Heart right ventricle (tissue), 16 donors: ENCODE results near the gene ILKAP. TPM values are rescaled to one million over a fixed set of nuclear protein-coding genes. Genes with fewer than 3 reads are reported as not detected.

ENCODE experiments used
- ATAC-seq, 8 donors: fragments of 200-7000 bp; cut with Tn5 transposase; one replicate each; pipeline ENCODE4 v1.9.1; 2020; ENCODE audit warnings: mild to moderate bottlenecking in 8 of 8, moderate library complexity in 8 of 8, moderate number of reproducible peaks in 1 of 8
- DNase-seq, 2 donors: peaks; one replicate each; pipeline ENCODE4 v3.0.0-alpha.2; 2020
- H3K27ac ChIP-seq, 10 donors: fragments of 200-600 bp; sonication (generic) in 2 of 10; one replicate each; pipeline versions ENCODE4 v1.5.0 to v1.8.0; 2020 to 2022; ENCODE audit warnings: mild to moderate bottlenecking in 3 of 10
- H3K27me3 ChIP-seq, 7 donors: fragments of 200-600 bp; one replicate each; pipeline ENCODE4 v1.8.0; 2021 to 2022; ENCODE audit warnings: mild to moderate bottlenecking in 2 of 7
- H3K36me3 ChIP-seq, 9 donors: fragments of 200-600 bp; sonication (generic) in 1 of 9; one replicate each; pipeline versions ENCODE4 v1.5.0 to v1.8.0; 2020 to 2022; ENCODE audit warnings: mild to moderate bottlenecking in 2 of 9
- H3K4me1 ChIP-seq, 9 donors: fragments of 200-600 bp; sonication (generic) in 1 of 9; one replicate each; pipeline versions ENCODE4 v1.5.0 to v1.8.0; 2020 to 2022; ENCODE audit warnings: mild to moderate bottlenecking in 4 of 9
- H3K4me3 ChIP-seq, 10 donors: fragments of 200-600 bp; sonication (generic) in 2 of 10; one replicate each; pipeline versions ENCODE4 v1.5.0 to v1.8.0; 2020 to 2022; ENCODE audit warnings: mild to moderate bottlenecking in 7 of 10, moderate library complexity in 2 of 10
- H3K9me3 ChIP-seq, 11 donors: fragments of 200-600 bp in 10 of 11; sonication (generic) in 2 of 11; one replicate each; pipeline versions ENCODE4 v1.5.0 to v1.8.0; 2013 to 2022; ENCODE audit warnings: mild to moderate bottlenecking in 2 of 11, control low read depth in 1 of 11, moderate library complexity in 1 of 11
- WGBS, 2 donors: extraction: QIAGEN DNeasy Blood & Tissue Kit; methylation state at CpG; one replicate each; pipeline ENCODE4 v1.1.7; 2013; ENCODE audit warnings: inconsistent platforms in 1 of 2; 5-methylcytosine and 5-hydroxymethylcytosine counted together
- intact Hi-C, 10 donors: fragments of 100-400 bp; cut with DNase I; formaldehyde crosslinking; loops; one replicate each; pipeline versions ENCODE4 v1.11.1 to v1.14.2; 2022
- polyA plus RNA-seq, 2 donors: library from polyadenylated mRNA; stranded (reverse); fragments of 200-250 nt; gene quantifications; one replicate each; pipeline ENCODE4 v1.2.3, GENCODE V29; 2013
- total RNA-seq, 10 donors: library from RNA; stranded (reverse); fragmentation: NEBNext Ultra II Directional in 3 of 10; extraction: Animal tissue kit (Norgen Biotek cat#: 25700) in 3 of 10; gene quantifications; one replicate each; pipeline versions ENCODE4 v1.2.1 to v1.2.4, GENCODE V29; 2021 to 2023
- TF ChIP-seq, protein P1 (sequence below), 9 donors: fragments of 200-600 bp; sonication (generic) in 2 of 9; IDR thresholded peaks; one replicate each; pipeline versions ENCODE4 v1.5.0 to v1.8.0; 2021 to 2022; ENCODE audit warnings: antibody characterized with exemption in 9 of 9, mild to moderate bottlenecking in 5 of 9, moderate library complexity in 1 of 9
- donor health status: Arrhythmogenic right ventricular cardiomyopathy.
- donor health status: ischemic (EF 13 %, LVEDD 7.1; RV severe dilation, severe dysfunction).
- donor health status: healthy with polysubstance abuse.
- donor health status: DM: no; HTN: yes; CAD: no.
- donor health status: DM: no; HTN: no; CAD: no.
- donor health status: ischemic (EF 25% LVEDD 6.9; RV normal size, moderate dysfunction).
- donor health status: ischemic (EF 25% LVEDD 5.7; RV mildly dilated, moderate dysfunction).
- donor health status: healthy.
- donor health status: DM: yes; HTN: yes; CAD: no.
- donor health status: Ischemic cardiomyopathy.
- donor health status: ischemic (EF 35%, LVEDD 5.7; RV mildly dilated, moderate dysfunction).
- donor health status: nonischemic (EF 11% LVEDD 7.7; RV severe dilation, severe dysfunction).
- donor health status: DM: yes; HTN: yes; CAD: no.
- donor health status: PGD.
- donor health status: ischemic (EF 29% LVEDD 5.4; RV normal size, mild dysfunction).
- donor health status: nonischemic (EF 23%, LVEDD 6.1; RV moderate dilation, normal function).

ILKAP gene
- total and polyA plus RNA-seq, 12 donors, result 19.6 to 83.9 (median 25.6) TPM

- Histone ChIP-seq H3K27me3 (peaks cover 8 to 52% (median 48%) of the 10 kb centered on the region in 7 donors), H3K9me3 (no peaks in the 10 kb centered on the region), H3K36me3 (no peaks in the 10 kb centered on the region), H3K27ac (no peak overlapping the region), H3K4me1 (peaks cover 0 to 35% (median 10%) of the 10 kb centered on the region in 9 donors), H3K4me3 (peak overlapping the region in 8 of 10 donors; percentile 8 to 42 (median 31))
- intact Hi-C loops, result no loop called here
- DNase-seq, result peak; percentile 3 to 12
- no peak for ATAC-seq
- TF ChIP-seq, protein P1, sequence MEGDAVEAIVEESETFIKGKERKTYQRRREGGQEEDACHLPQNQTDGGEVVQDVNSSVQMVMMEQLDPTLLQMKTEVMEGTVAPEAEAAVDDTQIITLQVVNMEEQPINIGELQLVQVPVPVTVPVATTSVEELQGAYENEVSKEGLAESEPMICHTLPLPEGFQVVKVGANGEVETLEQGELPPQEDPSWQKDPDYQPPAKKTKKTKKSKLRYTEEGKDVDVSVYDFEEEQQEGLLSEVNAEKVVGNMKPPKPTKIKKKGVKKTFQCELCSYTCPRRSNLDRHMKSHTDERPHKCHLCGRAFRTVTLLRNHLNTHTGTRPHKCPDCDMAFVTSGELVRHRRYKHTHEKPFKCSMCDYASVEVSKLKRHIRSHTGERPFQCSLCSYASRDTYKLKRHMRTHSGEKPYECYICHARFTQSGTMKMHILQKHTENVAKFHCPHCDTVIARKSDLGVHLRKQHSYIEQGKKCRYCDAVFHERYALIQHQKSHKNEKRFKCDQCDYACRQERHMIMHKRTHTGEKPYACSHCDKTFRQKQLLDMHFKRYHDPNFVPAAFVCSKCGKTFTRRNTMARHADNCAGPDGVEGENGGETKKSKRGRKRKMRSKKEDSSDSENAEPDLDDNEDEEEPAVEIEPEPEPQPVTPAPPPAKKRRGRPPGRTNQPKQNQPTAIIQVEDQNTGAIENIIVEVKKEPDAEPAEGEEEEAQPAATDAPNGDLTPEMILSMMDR (IDR thresholded peaks at IDR 0.05), result no peak
- WGBS, 2 donors, result 3% methylated on average over 40 to 52 of the region's 52 CpGs
These were observed 44.4 kb downstream of the ILKAP start for GRCh38 chr2:238159071-238159539.

GRCh38 chr2:238158509-238159070 lies 44.9 kb downstream of the ILKAP start, which contains the start of gene ERFE:
ERFE (plus strand) TSS chr2:238158970; CDS start chr2:238159008, 38 bp downstream.
- TF ChIP-seq, protein P1 (IDR thresholded peaks at IDR 0.05), result peak; percentile 24 to 64 (median 55)
- Histone ChIP-seq H3K36me3 (no peaks in the 10 kb centered on the region), H3K4me3 (peak within 1 kb of the TSS in 8 of 10 donors; percentile 8 to 42 (median 31)), H3K9me3 (no peaks in the 10 kb centered on the region), H3K27ac (no peak within 1 kb of the TSS), H3K4me1 (peaks cover 0 to 35% (median 10%) of the 10 kb centered on the region in 9 donors), H3K27me3 (peaks cover 8 to 47% (median 43%) of the 10 kb centered on the region in 7 donors)
- WGBS, 2 donors, result 7 to 15% methylated on average over 13 to 55 of the region's 61 CpGs
- peak; percentile 17 to 43 for DNase-seq
- ATAC-seq, result peak in 6 of 8 donors; percentile 7 to 47 (median 26)
- intact Hi-C loops, result no loop called here

DNA sequence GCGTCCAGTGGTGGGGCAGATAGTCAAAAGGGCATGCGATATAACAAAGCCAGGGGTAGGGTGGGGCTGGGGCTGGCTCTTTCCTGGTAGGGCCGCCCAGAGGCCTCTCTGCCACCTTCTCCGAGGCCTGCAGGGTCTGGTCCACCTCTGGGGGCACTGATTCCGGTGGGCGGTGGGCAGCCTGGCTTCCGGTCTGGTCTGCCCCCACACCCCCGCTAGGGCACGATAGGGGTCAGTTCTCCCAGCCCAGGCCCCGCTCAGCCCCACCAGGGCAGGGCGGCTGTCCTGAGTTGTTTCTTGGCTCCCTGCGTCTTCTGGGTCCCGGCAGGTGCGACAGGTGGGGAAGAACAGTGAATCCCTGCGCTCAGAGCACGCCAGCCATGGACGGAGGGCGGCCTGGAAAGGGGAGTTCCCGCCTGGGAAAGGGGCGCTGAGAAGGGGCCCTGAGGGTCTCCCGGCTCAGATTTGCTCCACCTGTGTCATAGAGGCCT lies 45.4 kb downstream of the ILKAP start:
- intact Hi-C loops, result no loop called here
- no peak overlapping the region for H3K27ac ChIP-seq
- ATAC-seq, result no peak
- H3K4me3 ChIP-seq, result peak overlapping the region in 1 of 10 donors; percentile 8
- TF ChIP-seq, protein P1 (IDR thresholded peaks at IDR 0.05), result no peak
- DNase-seq, result no peak
- H3K36me3 ChIP-seq, result no peaks in the 10 kb centered on the region
- peaks cover 0 to 35% (median 10%) of the 10 kb centered on the region in 9 donors for H3K4me1 ChIP-seq
- WGBS, 2 donors, result 60 to 65% methylated on average over 21 of the region's 21 CpGs
- H3K27me3 ChIP-seq, result peaks cover 8 to 41% (median 38%) of the 10 kb centered on the region in 7 donors
- H3K9me3 ChIP-seq, result no peaks in the 10 kb centered on the region

GRCh38 chr2:238157506-238158017 lies 45.9 kb downstream of the ILKAP start:
- Histone ChIP-seq H3K4me3 (no peak overlapping the region), H3K27ac (no peak overlapping the region), H3K9me3 (no peaks in the 10 kb centered on the region), H3K36me3 (no peaks in the 10 kb centered on the region), H3K27me3 (peaks cover 8 to 38% (median 34%) of the 10 kb centered on the region in 7 donors), H3K4me1 (peaks cover 0 to 35% (median 10%) of the 10 kb centered on the region in 9 donors)
- peak in 1 of 2 donors; percentile 3 for DNase-seq
- no peak for ATAC-seq
- intact Hi-C loops, result no loop called here
- TF ChIP-seq, protein P1 (IDR thresholded peaks at IDR 0.05), result no peak
- WGBS, 2 donors, result 78 to 79% methylated on average over 14 of the region's 14 CpGs
